Kidney epithelial cell (primary cell): ENCODE results near the gene SLC12A5. TPM values are rescaled to one million over a fixed set of nuclear protein-coding genes. Genes with fewer than 3 reads are reported as not detected.

Experiments used
- DNase-seq: peaks from one replicate; pipeline ENCODE4 v3.0.0-alpha.2; 2010; ENCODE audit warnings: low read depth
- H3K27me3 ChIP-seq: 2 replicates; pipeline ENCODE4 v1.6.0; 2011; ENCODE audit warnings: low read length; ENCODE audit not compliant: control insufficient read depth, insufficient read depth
- H3K36me3 ChIP-seq: 2 replicates; pipeline ENCODE4 v1.5.1; 2011; ENCODE audit warnings: low read length; ENCODE audit not compliant: control insufficient read depth, insufficient read depth
- H3K4me3 ChIP-seq: 2 replicates; pipeline ENCODE4 v1.5.1; 2011; ENCODE audit warnings: low read depth, mild to moderate bottlenecking, control low read depth, low read length
- total RNA-seq: library from RNA; depleted of rRNA; stranded (reverse); fragments of >200 nt; gene quantifications from 2 replicates; pipeline ENCODE4 v1.2.3, GENCODE V29; 2015
- TF ChIP-seq, protein P1 (sequence below): IDR thresholded peaks from 2 replicates; pipeline ENCODE4 v1.5.1; 2011; ENCODE audit warnings: mild to moderate bottlenecking, moderate library complexity, low read length, control low read depth, inconsistent platforms; ENCODE audit not compliant: insufficient read depth, poor library complexity, severe bottlenecking

The SLC12A5 gene
- total RNA-seq, 1 donor from 2014 or later, result not detected

DNA sequence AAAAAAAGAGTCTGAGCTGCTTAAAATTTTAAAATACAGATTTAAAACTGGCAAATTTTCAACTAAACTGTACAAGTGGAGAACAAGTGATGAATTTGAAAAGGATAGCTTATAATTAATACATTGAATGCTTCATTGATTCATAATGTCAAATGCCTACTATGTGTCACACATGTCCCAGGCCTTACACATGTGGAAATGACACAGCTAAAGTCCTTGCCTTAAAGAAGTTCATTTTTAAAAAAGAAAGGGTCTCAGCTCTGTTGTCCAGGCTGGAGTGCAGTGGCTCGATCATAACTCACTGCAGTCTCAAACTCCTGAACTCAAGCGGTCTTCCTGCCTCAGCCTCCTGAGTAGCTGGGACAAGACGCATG is 55.8 kb downstream of the SLC12A5 start:
- no peaks in the 10 kb centered on the region for H3K36me3 ChIP-seq
- no peak for DNase-seq
- no peaks in the 10 kb centered on the region for H3K27me3 ChIP-seq
- no peak overlapping the region for H3K4me3 ChIP-seq
- TF ChIP-seq, protein P1, sequence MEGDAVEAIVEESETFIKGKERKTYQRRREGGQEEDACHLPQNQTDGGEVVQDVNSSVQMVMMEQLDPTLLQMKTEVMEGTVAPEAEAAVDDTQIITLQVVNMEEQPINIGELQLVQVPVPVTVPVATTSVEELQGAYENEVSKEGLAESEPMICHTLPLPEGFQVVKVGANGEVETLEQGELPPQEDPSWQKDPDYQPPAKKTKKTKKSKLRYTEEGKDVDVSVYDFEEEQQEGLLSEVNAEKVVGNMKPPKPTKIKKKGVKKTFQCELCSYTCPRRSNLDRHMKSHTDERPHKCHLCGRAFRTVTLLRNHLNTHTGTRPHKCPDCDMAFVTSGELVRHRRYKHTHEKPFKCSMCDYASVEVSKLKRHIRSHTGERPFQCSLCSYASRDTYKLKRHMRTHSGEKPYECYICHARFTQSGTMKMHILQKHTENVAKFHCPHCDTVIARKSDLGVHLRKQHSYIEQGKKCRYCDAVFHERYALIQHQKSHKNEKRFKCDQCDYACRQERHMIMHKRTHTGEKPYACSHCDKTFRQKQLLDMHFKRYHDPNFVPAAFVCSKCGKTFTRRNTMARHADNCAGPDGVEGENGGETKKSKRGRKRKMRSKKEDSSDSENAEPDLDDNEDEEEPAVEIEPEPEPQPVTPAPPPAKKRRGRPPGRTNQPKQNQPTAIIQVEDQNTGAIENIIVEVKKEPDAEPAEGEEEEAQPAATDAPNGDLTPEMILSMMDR, result no peak

DNA sequence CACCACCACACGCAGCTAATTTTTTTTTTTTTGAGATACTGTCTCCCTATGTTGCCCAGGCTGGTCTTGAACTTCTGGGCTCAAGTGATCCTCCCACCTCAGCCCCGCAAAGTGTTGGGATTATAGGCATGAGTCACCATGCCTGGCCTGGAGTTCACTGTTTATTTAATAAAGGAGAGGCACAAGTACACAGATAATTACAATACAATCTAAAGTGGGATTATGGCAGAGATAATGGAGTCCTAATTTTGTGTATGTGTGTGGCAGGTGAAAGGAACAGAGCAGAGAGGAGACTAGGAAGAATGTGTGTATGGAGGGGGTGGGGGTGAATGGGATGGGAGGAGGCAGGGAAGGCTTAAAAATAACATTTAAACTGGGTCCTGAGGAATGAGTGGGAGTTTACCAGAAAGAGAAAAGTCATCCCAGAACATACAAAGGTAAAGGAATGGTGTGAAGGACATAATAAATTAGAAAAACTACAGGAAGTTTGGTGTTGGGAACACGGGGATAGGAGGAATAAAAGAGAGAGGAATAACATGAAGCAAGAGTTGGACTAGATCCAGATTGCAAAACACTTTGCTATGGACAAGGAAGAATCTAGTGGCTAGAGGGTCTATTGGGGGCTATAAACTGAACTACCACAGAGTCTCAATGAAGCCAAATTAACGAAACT is 56.3 kb downstream of the SLC12A5 start:
- TF ChIP-seq, protein P1, result no peak
- DNase-seq, result no peak
- no peaks in the 10 kb centered on the region for H3K27me3 ChIP-seq
- H3K36me3 ChIP-seq, result no peaks in the 10 kb centered on the region
- no peak overlapping the region for H3K4me3 ChIP-seq

DNA sequence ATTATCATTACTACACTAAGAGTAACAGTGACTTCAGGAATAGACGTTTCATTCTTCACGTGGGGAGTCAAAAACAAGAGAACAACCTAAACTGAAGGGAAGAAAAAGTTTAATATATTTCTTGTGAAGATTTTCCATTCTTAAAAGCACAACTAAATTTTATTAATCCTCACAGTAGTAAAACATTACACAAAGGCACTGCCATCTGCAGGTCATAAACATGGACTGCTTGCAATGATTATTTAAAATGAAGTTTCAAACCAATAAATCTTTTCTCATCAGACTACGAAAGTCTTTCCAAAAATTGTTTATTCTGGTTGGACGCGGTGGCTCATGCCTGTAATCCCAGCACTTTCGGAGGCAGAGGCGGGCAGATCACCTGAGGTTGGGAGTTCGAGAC is 58.1 kb downstream of the SLC12A5 start:
- no peak overlapping the region for H3K4me3 ChIP-seq
- DNase-seq, result no peak

DNA sequence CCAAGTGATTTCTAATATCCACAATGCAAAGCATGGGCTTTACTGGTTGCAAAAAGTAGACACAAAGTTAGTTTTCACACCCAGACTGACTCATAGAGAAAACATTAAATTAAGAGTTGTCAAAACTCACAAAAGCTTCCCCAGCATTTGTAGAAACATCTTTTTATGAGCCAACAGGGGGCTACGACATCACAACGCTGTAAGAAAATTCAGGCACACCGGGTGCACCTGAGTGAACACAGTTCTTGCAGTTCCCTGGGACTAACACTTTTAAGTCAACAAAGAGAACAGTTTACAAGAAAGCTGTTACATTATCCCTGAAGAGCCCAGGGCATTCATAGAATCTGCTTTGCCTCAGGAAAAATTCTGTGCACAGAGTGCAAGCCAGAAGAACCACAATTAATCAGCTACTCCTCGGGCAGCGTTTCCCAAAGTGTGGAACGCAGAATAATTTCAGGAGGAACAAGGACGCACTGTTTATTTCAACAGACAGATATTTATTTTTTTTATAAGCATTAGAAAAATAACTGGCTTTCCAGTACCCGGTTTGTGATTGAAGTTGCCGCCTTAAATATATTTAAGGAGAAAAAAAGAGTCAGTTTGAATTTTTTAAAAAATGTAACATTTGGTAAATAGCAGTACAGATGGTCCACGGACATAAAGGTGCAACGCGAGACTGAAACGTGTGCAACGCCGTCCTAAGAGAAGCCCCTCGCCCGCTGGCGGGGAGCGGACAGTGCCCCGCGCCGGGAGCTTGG is 59.6 kb downstream of the SLC12A5 start:
- TF ChIP-seq, protein P1, result no peak
- peak overlapping the region; percentile 96 for H3K4me3 ChIP-seq
- no peaks in the 10 kb centered on the region for H3K27me3 ChIP-seq
- no peaks in the 10 kb centered on the region for H3K36me3 ChIP-seq
- DNase-seq, result no peak

More for the DNA sequence above, 58.1 kb downstream of the SLC12A5 start:
- Histone ChIP-seq H3K27me3 (no peaks in the 10 kb centered on the region), H3K36me3 (no peaks in the 10 kb centered on the region)
- TF ChIP-seq, protein P1, result peak; percentile 27

DNA sequence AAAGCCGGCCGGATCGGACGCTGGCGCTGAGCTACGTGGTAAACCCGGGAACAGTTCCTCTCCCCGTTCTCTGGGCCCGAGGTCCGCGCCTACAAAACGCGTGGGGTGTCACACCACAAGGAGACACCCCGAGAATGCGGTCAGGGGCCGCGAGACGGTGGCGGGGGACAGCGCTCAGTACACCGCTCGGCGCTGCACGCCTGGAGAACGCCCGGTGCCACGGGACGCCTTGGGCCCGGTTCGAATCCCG is 60.1 kb downstream of the SLC12A5 start:
- H3K4me3 ChIP-seq, result peak overlapping the region; percentile 96
- no peaks in the 10 kb centered on the region for H3K36me3 ChIP-seq
- DNase-seq, result no peak
- no peaks in the 10 kb centered on the region for H3K27me3 ChIP-seq
- TF ChIP-seq, protein P1, result no peak
